Activated CD8-positive, alpha-beta memory T cell treated with anti-CD3 and anti-CD28 coated beads for 24 hours (primary cell): Measurements from ENCODE around the gene STK32B.
"Not testable (repeated sequence)": the region's sequence is repeated elsewhere in the genome, so short reads cannot be mapped to it uniquely, and the experiment has no call there.

Experiments used
- DNase-seq: peaks from one replicate; pipeline ENCODE4 v3.0.0-alpha.2; 2020

Gene STK32B

GRCh38 chr4:5213087-5213595 is 161.9 kb downstream of the STK32B start:
- DNase-seq = no peak

- DNase-seq = no peak
Measured at GRCh38 chr4:5215321-5215720, 164.0 kb downstream of the STK32B start.

DNA sequence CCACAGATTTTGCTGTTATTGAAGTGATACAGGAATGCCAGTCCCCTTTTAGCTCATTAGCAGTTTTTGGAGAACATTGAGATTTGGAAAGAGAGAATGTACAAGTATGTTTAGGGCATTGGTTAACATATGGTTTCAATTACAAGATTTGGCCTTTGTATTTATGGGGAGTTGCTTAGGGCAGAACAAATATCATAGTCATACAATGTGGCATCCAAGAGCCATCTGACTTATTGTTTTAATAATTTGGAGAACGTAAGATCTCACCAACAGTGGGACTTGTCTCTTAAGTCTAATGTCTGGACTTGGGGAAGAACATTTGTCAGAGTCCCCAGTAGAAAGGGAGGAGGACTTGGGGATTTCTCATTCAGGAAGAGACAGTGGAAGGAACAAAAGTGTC is 166.1 kb downstream of the STK32B start:
- DNase-seq = no peak

DNA sequence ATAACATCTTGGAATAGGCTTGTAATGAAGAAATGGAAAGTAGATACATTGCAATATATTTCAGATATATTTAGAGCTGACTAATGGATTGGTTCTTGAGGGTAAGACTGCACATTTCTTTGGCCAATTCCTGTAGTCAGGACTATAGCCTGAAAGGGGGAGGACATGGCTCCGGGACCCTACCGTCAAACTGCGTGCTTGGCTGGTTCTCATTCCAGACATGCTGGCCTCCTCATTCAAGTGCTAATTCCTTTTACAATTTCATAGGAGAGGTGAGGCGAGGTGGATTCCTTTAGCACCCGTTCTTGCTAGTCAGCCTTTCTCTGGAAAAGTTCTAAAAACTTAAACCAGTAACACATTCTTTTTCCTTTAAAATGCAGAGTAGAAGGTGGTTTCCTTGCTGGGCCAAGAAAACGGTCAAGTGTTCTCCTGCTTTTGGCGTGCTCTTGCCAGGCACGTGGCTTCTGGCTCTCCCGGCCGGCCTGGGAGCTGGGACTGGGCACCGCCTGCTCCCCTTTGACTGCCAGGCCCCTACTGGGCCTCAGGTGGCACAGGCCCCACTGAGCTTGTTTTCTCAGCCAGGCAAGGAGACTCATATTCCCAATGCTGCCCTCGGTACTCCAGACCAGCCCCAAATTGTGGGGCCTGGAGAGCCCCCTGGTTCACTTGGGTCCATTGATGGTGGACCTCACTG is 167.2 kb downstream of the STK32B start:
- no peak for DNase-seq

DNA sequence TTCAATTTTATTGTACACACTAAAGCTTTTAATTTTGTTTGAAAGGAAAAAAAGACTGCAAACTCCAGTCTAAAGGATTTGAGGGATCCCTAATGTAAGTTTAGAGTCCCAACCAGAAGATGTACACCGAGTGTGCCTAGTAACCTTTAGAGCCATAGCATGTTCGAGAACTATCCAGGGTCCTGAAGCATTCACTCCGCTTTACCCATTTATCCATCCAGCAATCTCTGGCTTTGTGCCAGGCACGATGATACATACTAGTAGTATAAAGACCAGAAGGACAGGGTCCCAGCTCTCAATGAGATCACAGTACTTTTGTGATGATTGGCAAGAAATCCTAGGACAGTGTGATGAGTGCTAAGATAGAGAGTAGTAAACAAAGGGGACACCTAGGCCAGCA is 168.7 kb downstream of the STK32B start:
- no peak for DNase-seq

GRCh38 chr4:5222047-5222446 is 170.8 kb downstream of the STK32B start:
- no peak for DNase-seq

DNA sequence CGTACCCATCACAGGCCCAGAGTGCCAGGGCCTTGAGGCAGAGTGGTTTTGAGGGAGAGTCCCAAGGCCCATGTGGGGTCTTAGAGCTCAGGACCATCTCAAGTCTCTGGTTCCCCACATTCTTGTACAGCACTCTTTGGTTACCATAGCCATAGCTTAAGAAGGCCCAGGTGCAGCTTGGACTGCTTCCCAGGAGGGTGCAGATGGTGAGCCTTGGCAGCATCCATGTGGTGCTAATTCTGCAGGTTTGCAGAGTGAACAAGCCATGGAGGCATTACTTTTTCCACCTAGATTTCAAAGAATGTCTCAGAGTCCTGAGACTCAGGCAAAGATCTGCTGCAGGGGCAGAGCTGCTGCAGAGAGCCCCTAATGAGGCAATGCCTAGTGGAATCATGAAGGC is 171.7 kb downstream of the STK32B start:
- no peak for DNase-seq

DNA sequence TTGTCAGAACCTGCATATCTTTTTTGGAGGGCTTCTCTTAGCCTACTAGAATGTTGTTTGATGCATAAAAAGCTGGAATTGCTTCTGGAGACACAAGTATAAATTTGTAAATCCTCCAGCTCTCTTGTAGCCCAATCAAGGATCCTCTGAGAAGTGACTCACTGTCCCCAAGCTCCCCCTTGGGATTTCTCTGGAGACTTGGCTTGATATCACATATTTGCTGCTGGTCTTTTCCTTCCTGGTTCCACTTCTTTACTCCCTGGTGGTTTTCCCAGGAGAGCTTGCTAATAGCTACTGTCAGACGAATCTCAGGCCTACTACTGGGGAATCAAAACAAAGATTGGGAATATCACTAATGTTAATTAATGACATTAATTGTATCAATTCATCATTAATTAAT is 173.1 kb downstream of the STK32B start:
- no peak for DNase-seq

DNA sequence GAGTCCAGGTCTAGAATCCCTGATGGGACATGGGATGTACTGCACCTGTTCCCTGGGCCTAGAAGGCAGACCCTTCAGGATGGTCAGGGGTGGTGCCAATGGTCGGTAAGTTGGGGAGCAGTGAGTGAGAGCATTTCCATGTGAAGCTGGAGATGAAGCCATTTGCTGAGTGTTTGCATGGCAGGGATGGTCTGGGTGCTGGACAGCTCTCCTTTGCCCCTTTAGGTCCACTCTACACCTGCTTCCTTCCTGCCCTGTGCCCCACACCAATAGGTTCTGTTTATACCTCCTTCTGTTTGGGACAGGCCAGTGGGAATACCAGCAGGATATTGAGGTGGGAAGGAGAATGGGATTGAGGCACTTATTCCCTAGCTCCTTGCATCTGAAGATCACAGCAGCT is 181.3 kb downstream of the STK32B start:
- DNase-seq = no peak

GRCh38 chr4:5237086-5237660 is 185.9 kb downstream of the STK32B start:
- DNase-seq = no peak

DNA sequence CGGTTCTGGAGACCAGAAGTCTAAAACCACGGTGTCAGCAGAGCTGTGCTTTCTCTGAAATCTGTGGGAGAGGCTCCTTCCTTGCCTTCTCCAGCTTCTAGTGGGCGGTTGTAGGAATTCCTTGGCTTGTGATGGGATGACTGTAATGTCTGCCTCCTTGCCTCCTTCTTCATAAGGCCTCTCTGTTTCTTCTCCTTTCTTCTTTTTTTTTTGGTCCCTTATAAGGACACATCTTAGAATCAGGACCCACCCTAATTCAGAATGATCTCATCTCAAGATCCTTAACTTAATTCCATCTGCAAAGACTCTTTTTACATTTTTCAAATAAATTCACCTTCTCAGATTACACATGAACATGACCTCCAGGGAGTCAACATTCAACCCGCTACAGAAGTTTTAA is 186.9 kb downstream of the STK32B start:
- no peak for DNase-seq

- DNase-seq = not testable (repeated sequence)
Measured at GRCh38 chr4:5247061-5247460, 195.8 kb downstream of the STK32B start.

- DNase-seq = no peak
Measured at GRCh38 chr4:5247735-5248134, 196.5 kb downstream of the STK32B start.

DNA sequence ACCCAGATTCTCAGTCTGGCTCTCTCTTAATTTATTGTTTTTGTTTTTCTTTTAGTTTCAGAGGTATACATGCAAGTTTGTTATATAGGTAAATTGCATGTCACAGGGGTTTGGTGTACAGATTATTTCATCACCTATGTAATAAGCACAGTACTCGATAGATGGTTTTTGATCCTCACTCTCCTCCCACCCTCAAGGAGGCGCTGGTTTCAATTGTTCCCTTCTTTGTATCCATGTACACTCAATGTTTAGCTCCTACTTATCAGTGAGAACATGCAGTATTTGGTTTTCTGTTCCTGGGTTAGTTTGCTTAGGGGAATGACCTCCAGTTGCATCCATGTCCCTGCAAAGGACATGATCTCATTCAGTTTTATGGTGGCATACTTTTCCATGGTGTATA is 198.4 kb downstream of the STK32B start:
- no peak for DNase-seq

DNA sequence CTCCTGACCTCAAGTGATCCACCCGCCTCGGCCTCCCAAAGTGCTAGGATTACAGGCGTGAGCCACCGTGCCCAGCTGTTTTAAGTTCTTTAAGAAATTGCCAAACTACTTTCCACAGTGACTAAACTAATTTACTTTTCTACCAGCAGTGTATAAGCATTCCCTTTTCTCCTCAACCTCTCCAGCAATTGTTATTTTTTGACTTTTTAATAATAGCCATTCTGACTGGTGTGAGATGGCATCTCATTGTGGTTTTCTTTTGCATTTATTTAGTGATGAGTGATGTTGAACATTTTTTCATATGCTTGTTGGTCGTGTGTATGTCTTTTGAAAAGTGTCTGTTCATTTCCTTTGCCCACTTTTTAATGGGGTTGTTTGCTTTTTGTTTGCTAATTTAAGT is 199.3 kb downstream of the STK32B start:
- not testable (repeated sequence) for DNase-seq

- no peak for DNase-seq
Measured at GRCh38 chr4:5256421-5256820, 205.1 kb downstream of the STK32B start.

DNA sequence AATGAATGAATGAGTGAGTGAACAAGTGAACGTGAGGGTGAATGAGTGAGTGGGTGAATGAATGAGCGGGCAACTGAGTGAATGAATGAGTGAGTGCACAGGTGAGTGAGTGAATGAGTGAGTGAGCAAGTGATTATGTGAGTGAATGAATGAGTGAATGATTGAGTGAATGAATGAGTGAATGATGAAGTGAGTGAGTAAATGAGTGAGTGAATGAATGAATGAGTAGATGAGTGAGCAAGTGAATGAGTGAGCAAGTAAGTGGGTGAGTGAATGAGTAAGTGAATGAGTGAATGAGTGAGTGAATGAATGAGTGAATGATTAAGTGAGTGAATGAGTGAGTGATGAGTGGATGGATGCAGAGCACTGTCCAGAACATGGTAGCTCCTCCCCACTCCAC is 205.8 kb downstream of the STK32B start:
- DNase-seq = no peak

DNA sequence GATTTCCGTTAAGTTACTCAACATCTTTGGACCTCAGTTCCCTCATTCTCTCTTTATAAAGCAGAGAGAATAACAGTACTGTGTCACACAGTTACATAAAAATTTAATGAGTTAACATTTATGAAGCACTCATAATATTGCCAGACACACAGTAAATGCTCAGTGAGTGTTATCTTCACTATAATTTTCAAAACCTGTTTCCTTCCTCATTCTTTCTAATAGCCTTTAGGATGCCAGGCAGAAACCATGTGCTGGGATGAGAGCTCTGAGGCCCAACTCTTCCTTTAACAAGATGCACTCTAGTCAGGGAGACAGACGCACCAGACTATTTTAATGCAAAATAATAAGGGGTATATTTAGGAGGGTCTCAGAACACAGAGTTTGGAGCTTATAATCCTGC is 208.2 kb downstream of the STK32B start:
- DNase-seq = no peak

DNA sequence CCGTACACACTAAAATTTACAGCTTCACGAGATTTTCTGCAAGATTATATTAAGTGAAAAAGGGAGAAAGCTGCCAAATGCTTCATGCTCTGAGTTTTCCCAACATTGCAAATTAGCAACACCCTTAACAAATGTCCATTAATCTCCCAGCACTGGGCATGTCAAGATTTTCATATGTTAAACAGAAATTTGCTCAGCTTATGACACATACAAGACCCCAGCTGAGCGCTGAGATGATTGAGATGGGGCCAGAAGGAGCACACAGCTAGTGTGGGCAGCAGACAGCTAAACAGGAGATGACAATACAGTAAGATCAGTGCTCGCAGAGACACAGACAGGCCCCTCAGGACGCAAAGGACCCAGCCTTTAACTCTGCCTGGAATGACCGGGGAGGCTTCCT is 208.8 kb downstream of the STK32B start:
- no peak for DNase-seq

DNA sequence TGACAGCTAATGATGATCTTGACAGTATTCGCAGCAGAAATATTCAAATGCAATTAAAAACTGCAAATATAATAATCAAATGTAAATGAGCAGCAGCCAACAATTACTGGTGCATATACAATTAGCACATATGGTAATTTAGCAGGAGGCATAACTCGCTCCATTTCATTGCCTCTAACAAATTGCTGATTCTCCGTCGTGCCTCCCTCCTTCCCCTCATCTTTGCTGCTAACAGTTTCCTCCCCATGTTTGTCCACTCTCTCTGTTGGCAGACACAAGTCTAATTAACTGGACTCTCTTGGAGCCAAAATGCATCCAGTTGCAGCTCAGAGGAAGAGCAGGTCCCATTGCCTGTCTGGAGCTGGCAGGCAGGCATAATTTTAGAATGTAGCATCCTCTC is 210.6 kb downstream of the STK32B start:
- DNase-seq = no peak

GRCh38 chr4:5266991-5267390 is 215.7 kb downstream of the STK32B start:
- no peak for DNase-seq

DNA sequence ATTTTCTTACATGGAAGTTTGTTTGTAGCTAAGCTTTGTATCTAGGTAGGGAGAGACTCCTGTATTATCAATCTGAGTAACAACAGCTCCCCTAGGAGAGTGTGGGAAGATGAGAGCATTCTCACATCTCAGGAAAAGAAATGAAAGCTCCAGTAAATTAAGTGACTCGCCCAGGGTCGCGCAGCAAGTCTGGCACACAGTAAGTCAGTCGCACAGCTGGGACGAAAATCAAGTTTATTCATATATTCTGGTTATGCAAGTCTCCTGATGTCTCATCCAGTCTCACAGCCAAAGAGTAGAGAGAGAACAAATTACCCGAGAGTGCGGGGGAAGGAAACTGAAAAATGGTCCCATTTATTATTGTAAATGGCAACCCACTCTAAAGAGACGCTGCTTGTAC is 216.1 kb downstream of the STK32B start:
- DNase-seq = no peak

- DNase-seq = no peak
Measured at GRCh38 chr4:5276475-5277075, 225.3 kb downstream of the STK32B start.

GRCh38 chr4:5277079-5277478 is 225.8 kb downstream of the STK32B start:
- DNase-seq = no peak

DNA sequence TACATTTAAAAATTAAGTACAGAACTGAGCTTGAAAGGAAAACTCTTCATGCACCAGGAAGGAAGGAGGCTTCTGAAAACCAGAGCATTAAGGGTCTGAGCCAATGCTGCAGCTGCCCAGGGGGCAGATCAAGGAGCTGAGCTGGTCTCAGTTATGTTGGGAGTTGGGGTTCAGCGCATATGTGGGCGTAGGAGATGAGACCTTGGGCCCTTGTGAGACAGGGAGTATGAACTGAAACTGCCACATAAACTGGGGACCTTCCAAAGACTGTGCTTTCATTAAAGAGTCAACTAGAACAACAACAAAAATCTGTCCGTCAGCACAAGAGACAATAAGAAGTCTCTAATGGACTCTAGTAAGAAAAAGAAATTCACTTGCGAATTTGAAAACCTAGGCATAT is 226.9 kb downstream of the STK32B start:
- DNase-seq = no peak
